Endodermal cell (in vitro differentiated cells): Measurements from ENCODE around the gene PODN. TPM values are rescaled to one million over a fixed set of nuclear protein-coding genes. Genes with fewer than 3 reads are reported as not detected.

ENCODE experiments used
- DNase-seq: peaks from one replicate; pipeline ENCODE4 v3.0.0-alpha.2; 2017
- H3K27ac ChIP-seq: 2 replicates; pipeline ENCODE4 v1.5.1; 2013; ENCODE audit warnings: mild to moderate bottlenecking, low read depth, low read length, moderate library complexity
- H3K27me3 ChIP-seq: 2 replicates; pipeline ENCODE4 v1.6.1; 2013; ENCODE audit warnings: mild to moderate bottlenecking, low read length, moderate library complexity; ENCODE audit not compliant: insufficient read depth, control insufficient read depth, poor library complexity, severe bottlenecking
- H3K36me3 ChIP-seq: 2 replicates; pipeline ENCODE4 v1.7.0; 2013; ENCODE audit warnings: mild to moderate bottlenecking, low read length, moderate library complexity; ENCODE audit not compliant: control insufficient read depth, insufficient read depth
- H3K4me1 ChIP-seq: one replicate; pipeline ENCODE4 v1.7.0; 2013; ENCODE audit warnings: low read length; ENCODE audit not compliant: control insufficient read depth, insufficient read depth
- H3K4me3 ChIP-seq: 2 replicates; pipeline ENCODE4 v1.5.1; 2013; ENCODE audit warnings: mild to moderate bottlenecking, low read length, moderate library complexity
- H3K9ac ChIP-seq: 2 replicates; pipeline ENCODE4 v1.6.1; 2013; ENCODE audit warnings: mild to moderate bottlenecking, low read length, moderate library complexity; ENCODE audit not compliant: poor library complexity, severe bottlenecking; ENCODE audit errors: extremely low read depth
- H3K9me3 ChIP-seq: 2 replicates; pipeline ENCODE4 v1.6.1; 2013; ENCODE audit warnings: mild to moderate bottlenecking, low read length, moderate library complexity; ENCODE audit not compliant: control insufficient read depth
- H3K27ac Mint-ChIP-seq: 2 replicates; pipeline ENCODE4 v1.8.0; 2020; ENCODE audit warnings: mixed read lengths
- H3K27me3 Mint-ChIP-seq: 2 replicates; pipeline ENCODE4 v1.8.0; 2021; ENCODE audit warnings: mild to moderate bottlenecking, mixed read lengths; ENCODE audit not compliant: insufficient read depth
- H3K36me3 Mint-ChIP-seq: 2 replicates; pipeline ENCODE4 v1.8.0; 2020; ENCODE audit warnings: low read depth, mixed read lengths
- H3K4me1 Mint-ChIP-seq: 2 replicates; pipeline ENCODE4 v1.8.0; 2020; ENCODE audit warnings: mixed read lengths
- H3K4me3 Mint-ChIP-seq: 2 replicates; pipeline ENCODE4 v1.8.0; 2020; ENCODE audit warnings: mild to moderate bottlenecking, moderate library complexity, mixed read lengths
- H3K9me3 Mint-ChIP-seq: 2 replicates; pipeline ENCODE4 v1.8.0; 2020; ENCODE audit warnings: mild to moderate bottlenecking, mixed read lengths
- whole genome bisulfite sequencing, 2 experiments: methylation state at CpG; one replicate each; pipeline versions ENCODE4 v1.1.5 to v1.1.7; 2013; ENCODE audit warnings: missing lambda C conversion rate in 2 of 2, mixed read lengths in 1 of 2; ENCODE audit not compliant: insufficient coverage in 1 of 2, insufficient read length in 1 of 2; 5-methylcytosine and 5-hydroxymethylcytosine counted together
- total RNA-seq, 2 donors: library from RNA; stranded (reverse); fragmentation: NEBNext Ultra II Directional in 1 of 2; extraction: Animal tissue kit (Norgen Biotek cat#: 25700) in 1 of 2; gene quantifications; 2 replicates in 1 of 2; 3 replicates in 1 of 2; pipeline ENCODE4 v1.2.1, GENCODE V29; 2021
- TF ChIP-seq, protein P1 (sequence below): fragments of 200-600 bp; sonication (generic); conservative IDR thresholded peaks from 2 replicates; pipeline ENCODE4 v1.5.0; 2021; ENCODE audit warnings: antibody characterized with exemption, mild to moderate bottlenecking

Gene PODN
- total RNA-seq, 2 donors from 2014 or later = 3.0 to 3.6 TPM

DNA sequence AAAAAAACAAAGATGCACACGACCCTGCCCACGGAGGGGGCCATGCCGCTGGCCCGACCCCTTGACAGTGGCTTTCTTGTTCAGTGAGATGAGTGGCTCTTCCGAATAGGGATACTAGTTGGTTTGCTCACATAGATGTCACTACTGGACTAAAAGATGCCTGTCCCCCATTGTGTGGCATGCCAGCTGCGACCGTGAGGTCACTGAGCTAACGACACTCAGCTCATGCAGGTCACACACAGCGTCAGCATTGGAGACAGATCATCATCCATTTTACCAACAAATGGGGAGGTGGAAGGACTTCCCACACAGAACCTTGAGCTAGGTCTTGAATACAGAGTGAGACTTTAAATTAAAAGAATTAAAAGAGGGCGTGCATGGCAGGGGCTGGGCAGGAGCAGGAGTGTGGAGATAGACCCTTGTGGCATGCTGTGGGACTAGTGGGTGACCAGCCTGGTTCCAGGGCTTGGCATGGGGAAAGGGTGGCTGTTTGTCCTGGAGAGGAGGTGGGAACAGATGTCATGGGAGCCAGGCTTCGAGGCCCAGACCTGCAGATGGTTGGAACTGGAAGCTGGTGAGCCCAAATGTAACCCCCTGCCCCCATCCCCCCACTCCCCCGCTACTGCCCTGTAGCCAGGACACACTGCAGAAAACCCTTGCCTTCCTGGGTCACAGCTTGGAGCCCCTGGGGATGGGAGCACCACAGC, 68.0 kb downstream of the PODN start:
- H3K9ac ChIP-seq = no peak overlapping the region
- H3K4me1 Mint-ChIP-seq = peaks cover 26% of the 10 kb centered on the region
- no peaks in the 10 kb centered on the region for H3K9me3 Mint-ChIP-seq
- peak; percentile 44 for DNase-seq
- TF ChIP-seq, protein P1, sequence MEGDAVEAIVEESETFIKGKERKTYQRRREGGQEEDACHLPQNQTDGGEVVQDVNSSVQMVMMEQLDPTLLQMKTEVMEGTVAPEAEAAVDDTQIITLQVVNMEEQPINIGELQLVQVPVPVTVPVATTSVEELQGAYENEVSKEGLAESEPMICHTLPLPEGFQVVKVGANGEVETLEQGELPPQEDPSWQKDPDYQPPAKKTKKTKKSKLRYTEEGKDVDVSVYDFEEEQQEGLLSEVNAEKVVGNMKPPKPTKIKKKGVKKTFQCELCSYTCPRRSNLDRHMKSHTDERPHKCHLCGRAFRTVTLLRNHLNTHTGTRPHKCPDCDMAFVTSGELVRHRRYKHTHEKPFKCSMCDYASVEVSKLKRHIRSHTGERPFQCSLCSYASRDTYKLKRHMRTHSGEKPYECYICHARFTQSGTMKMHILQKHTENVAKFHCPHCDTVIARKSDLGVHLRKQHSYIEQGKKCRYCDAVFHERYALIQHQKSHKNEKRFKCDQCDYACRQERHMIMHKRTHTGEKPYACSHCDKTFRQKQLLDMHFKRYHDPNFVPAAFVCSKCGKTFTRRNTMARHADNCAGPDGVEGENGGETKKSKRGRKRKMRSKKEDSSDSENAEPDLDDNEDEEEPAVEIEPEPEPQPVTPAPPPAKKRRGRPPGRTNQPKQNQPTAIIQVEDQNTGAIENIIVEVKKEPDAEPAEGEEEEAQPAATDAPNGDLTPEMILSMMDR = no peak
- WGBS, 2 experiments = 72 to 87% methylated on average over 10 to 12 of the region's 12 CpGs
- no peaks in the 10 kb centered on the region for H3K36me3 Mint-ChIP-seq
- no peak overlapping the region for H3K4me3 ChIP-seq
- peaks cover 44% of the 10 kb centered on the region for H3K27me3 Mint-ChIP-seq
- no peaks in the 10 kb centered on the region for H3K36me3 ChIP-seq
- no peaks in the 10 kb centered on the region for H3K9me3 ChIP-seq
- no peak overlapping the region for H3K4me3 Mint-ChIP-seq
- H3K27ac ChIP-seq = peak overlapping the region; percentile 10
- no peaks in the 10 kb centered on the region for H3K4me1 ChIP-seq
- H3K27me3 ChIP-seq = no peaks in the 10 kb centered on the region
- H3K27ac Mint-ChIP-seq = no peak overlapping the region

DNA sequence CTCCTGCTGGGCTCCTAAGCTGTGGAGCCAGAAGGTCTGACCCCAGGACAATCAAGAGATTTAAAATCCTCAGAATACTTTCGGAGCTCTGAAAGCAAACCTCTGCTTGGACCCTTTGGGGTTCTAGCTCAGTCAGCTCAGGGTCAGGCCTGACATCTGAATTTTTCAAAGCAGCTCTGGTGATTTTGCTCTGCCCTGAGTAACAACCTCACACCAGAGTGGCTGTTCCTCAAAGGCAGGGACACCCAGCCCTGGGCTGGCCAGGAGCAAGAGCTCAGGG, 68.5 kb downstream of the PODN start:
- 86 to 100% methylated on average over 1 of the region's 1 CpG for WGBS, 2 experiments
- Mint-ChIP-seq H3K27me3 (peaks cover 40% of the 10 kb centered on the region), H3K36me3 (no peaks in the 10 kb centered on the region), H3K4me1 (peaks cover 23% of the 10 kb centered on the region), H3K4me3 (no peak overlapping the region), H3K27ac (no peak overlapping the region), H3K9me3 (no peaks in the 10 kb centered on the region)
- H3K9me3 ChIP-seq = no peaks in the 10 kb centered on the region
- no peaks in the 10 kb centered on the region for H3K36me3 ChIP-seq
- no peak for DNase-seq
- H3K27ac ChIP-seq = no peak overlapping the region
- no peaks in the 10 kb centered on the region for H3K27me3 ChIP-seq
- H3K4me3 ChIP-seq = no peak overlapping the region
- TF ChIP-seq, protein P1 = no peak
- H3K4me1 ChIP-seq = no peaks in the 10 kb centered on the region
- no peak overlapping the region for H3K9ac ChIP-seq

DNA sequence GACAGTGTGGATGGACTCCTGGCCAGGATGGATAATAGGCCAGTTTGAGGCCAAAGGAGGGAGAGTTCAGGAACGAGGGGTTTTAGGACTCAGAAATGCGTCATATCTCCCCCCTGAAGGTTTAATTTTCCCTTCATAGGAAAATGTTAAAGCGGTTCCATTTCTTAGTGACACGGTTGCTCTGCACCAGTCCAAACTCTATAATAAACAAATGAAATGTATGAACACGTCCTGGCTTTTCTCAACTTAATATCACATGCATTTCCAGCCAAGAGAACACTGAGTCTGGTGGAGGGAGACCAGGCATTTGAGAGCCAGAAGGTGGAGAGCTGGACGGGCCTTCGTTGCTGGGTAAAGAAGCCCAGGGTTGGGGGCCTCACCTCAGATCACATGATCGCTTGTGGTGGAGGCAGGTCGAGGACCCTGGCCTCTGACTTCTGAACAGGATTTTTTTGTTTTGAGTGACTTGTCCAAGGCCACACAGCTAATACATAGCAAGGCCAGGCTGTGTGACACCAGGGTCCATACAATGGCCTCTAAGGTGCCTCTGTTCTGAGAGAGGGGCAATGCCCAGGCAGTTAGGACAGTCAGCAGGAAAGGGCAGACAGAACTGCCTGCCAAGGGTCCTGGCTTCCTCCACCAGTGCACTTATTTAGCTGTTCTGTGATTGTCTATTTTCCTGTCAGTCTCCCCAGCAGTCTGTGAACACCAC, 69.0 kb downstream of the PODN start:
- Histone ChIP-seq H3K9me3 (no peaks in the 10 kb centered on the region), H3K27me3 (no peaks in the 10 kb centered on the region), H3K4me1 (no peaks in the 10 kb centered on the region), H3K27ac (no peak overlapping the region), H3K36me3 (no peaks in the 10 kb centered on the region), H3K9ac (no peak overlapping the region), H3K4me3 (no peak overlapping the region)
- H3K27me3 Mint-ChIP-seq = peaks cover 37% of the 10 kb centered on the region
- H3K9me3 Mint-ChIP-seq = no peaks in the 10 kb centered on the region
- WGBS, 2 experiments = 91 to 97% methylated on average over 6 to 9 of the region's 9 CpGs
- H3K4me3 Mint-ChIP-seq = no peak overlapping the region
- peaks cover 20% of the 10 kb centered on the region for H3K4me1 Mint-ChIP-seq
- peak; percentile 24 for DNase-seq
- no peaks in the 10 kb centered on the region for H3K36me3 Mint-ChIP-seq
- TF ChIP-seq, protein P1 = no peak
- no peak overlapping the region for H3K27ac Mint-ChIP-seq
